ENCODE measurements around the gene POT1.

Gene POT1

GRCh38 chr7:124810605-124811004 is 119.0 kb downstream of the POT1 start:
- no peak for DNase-seq (ENCODE audit: extremely low read depth in 1 of 2, low read depth in 1 of 2)

GRCh38 chr7:124808206-124808605 is 121.4 kb downstream of the POT1 start:
- no peak for DNase-seq (ENCODE audit: extremely low read depth in 1 of 2, low read depth in 1 of 2)

DNA sequence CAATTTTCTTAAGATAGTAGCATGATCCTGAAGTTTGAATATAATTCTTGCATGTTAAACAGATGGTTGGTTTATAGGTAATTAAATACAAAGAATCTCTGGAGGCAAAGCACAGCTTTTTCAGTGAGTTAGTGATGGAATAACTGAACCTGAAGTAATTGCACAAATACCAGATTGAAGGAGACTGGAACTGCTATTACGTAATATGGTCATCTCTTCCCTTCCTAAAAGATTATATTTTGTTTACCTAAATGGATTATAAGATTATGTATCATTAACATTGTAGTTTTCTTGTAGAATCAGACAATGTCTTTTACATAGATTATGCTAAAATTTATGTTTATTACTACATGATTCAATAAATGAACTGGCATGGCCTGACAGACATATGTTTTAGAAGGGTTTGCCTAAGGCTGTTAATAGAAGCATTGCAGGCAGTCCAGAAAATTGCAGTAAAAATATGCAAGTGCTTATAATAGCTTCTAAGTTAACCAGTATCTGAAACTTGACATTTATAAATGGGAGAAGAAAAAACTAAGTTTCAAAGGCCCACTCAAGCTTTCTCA is 128.2 kb downstream of the POT1 start:
- no peak for DNase-seq (ENCODE audit: extremely low read depth in 1 of 2, low read depth in 1 of 2)

- DNase-seq (ENCODE audit: extremely low read depth in 1 of 2, low read depth in 1 of 2): no peak
Measured at GRCh38 chr7:124800386-124800785, 129.2 kb downstream of the POT1 start.

DNA sequence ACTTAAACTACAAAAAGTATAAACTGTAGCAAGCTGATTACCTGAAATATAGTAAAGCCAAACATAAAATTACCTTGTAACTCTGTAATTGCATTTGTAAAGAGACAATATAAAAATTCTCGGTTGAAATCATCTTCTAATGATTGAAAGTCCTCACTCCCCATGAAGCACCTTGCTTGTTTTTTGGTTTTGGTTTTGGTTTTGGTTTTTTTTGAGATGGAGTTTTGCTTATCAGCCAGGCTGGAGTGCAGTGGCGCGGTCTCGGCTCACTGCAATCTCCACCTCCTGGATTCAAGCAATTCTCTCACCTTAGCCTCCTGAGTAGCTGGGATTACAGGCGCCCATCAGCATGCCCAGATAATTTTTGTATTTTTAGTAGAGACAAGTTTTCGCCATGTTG is 130.2 kb downstream of the POT1 start:
- DNase-seq (ENCODE audit: extremely low read depth in 1 of 2, low read depth in 1 of 2): no peak

- DNase-seq (ENCODE audit: extremely low read depth in 1 of 2, low read depth in 1 of 2): no peak
Measured at GRCh38 chr7:124796771-124797170, 132.9 kb downstream of the POT1 start.

GRCh38 chr7:124792696-124793095 is 136.9 kb downstream of the POT1 start:
- DNase-seq (ENCODE audit: extremely low read depth in 1 of 2, low read depth in 1 of 2): no peak

DNA sequence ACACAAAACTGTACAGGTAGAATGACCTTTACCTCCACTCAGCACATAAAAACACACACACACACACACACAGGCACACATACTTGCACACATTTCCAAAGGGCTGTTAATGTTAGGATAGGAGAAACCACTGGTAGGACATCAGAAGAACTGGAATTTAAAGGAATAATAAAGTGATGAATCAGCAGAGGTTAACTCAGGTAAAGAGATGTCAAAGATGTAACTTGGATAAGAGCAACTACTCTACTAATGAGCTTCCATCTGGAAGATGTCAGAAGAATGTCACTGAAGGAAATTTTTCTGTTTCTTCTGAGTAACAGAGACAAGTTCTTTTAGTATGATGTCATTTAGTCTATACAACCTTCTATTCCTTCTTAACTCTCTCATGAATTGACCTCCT is 137.6 kb downstream of the POT1 start:
- no peak for DNase-seq (ENCODE audit: extremely low read depth in 1 of 2, low read depth in 1 of 2)

DNA sequence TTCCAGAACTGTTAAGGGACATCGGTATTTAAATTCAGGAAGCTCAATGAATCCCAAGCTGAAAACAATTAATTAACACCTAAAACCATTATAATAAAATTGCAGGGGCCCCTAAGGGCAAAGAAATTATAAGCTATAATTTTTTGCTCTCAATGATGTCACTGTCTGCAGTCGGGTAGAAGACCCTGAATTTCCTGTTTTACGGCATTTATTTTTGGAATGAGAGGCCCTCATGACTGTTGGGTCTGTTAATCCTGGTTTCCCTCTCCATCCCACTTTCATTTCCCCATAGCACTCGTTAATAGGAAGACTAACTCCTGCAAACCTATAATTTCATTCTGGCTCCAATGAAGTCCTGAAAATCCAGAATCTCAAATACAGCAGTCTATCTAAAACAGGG is 138.2 kb downstream of the POT1 start:
- no peak for DNase-seq (ENCODE audit: extremely low read depth in 1 of 2, low read depth in 1 of 2)

DNA sequence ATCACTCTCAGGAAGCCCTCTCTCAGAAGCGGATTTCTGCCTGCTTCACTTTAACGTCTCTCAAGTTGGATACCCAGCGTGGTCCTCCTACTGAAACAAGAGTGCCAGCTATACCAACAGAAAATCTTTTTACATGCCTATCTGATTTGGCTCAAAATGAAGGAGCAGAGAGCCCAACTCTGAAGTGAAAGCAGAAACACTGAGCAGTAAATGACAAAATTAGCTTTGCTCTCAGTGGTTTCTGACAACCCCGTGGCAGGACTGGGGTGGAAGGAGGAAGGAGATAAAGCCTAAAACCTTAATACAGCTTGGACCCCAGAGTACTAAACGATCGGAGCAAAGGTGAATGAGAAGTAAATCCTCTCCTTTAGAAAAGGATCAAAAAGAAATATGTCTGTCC is 139.0 kb downstream of the POT1 start:
- DNase-seq (ENCODE audit: extremely low read depth in 1 of 2, low read depth in 1 of 2): no peak

- DNase-seq (ENCODE audit: extremely low read depth in 1 of 2, low read depth in 1 of 2): no peak
Measured at GRCh38 chr7:124785994-124786393, 143.6 kb downstream of the POT1 start.

GRCh38 chr7:124784879-124785818 is 144.5 kb downstream of the POT1 start:
- no peak for DNase-seq (ENCODE audit: extremely low read depth in 1 of 2, low read depth in 1 of 2)

- no peak for DNase-seq (ENCODE audit: extremely low read depth in 1 of 2, low read depth in 1 of 2)
Measured at GRCh38 chr7:124783271-124783670, 146.4 kb downstream of the POT1 start.

DNA sequence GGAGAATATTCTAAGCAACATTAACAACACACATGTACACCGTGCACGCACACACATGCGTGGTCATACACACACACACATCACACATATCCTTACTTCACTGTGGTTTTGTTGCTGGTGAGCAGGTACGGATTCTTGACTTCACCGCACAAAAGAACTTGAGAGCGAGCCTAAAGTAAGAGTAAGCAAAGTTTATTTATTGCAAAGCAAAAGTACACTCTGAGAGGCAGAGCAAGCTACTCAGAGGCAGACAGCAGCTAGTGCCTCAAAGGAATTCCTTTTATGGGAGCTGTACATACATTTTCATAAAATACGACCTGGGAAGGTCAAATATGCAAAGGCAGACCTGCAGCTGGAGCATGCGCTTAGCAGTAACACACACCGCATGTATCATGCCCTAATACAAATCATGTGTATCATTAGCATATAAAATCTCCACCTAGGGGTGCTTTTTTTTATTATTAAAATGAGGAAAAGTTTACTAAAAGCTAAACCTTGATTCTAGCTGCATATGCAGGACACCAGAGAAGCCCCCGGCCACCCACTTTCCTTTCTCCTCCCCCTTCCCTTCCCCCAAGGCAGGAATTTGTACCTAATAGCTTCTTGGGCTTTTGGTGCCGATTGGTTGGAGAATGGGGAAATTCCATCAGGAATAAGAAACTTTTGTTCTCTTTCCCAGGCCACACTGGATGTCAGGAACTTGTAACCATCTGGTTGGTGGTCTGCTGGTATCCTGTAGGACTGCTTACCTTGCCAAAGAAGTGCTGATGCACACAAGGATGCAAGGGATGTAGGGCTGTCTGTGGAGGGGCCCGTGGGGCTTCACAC is 147.5 kb downstream of the POT1 start:
- DNase-seq (ENCODE audit: extremely low read depth in 1 of 2, low read depth in 1 of 2): no peak

DNA sequence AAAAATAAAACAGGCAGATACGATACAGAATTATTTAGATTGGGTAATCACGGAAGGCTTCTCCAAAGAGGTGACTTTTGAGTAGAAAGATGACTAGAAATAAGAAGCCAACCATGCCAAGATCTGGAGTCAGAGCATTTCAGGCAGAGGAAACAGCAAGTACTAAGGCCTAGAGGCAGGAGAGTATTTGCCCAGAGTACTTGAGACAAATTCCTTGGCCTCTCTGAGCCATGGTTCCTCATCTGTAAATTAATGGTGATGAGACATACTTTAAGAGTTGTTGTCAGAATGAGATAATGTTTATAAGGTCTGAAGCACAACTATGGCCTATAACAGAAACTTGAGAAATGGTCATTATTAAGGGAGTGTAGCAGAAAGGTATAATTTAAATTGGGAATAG is 148.2 kb downstream of the POT1 start:
- no peak for DNase-seq (ENCODE audit: extremely low read depth in 1 of 2, low read depth in 1 of 2)

DNA sequence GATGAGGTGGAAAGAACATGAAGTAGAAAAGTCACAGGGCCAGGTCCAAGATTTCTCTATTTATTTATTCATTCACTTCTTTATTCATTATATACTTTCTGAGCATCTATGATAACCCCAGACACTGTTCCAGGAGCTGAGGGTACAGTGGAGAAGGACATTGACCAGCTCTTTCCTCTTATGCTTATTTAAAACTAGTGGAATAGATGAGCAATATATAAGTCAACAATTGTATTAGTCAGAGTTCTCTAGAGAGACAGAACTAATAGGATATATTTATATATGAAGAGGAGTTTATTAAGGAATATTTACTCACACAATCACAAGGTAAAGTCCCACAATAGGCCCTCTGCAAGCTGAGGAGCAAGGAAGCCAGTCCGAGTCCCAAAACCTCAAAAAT is 149.0 kb downstream of the POT1 start:
- no peak for DNase-seq (ENCODE audit: extremely low read depth in 1 of 2, low read depth in 1 of 2)

- no peak for DNase-seq (ENCODE audit: extremely low read depth in 1 of 2, low read depth in 1 of 2)
Measured at GRCh38 chr7:124780056-124780455, 149.6 kb downstream of the POT1 start.

- DNase-seq (ENCODE audit: extremely low read depth in 1 of 2, low read depth in 1 of 2): no peak
Measured at GRCh38 chr7:124779620-124780019, 150.0 kb downstream of the POT1 start.

DNA sequence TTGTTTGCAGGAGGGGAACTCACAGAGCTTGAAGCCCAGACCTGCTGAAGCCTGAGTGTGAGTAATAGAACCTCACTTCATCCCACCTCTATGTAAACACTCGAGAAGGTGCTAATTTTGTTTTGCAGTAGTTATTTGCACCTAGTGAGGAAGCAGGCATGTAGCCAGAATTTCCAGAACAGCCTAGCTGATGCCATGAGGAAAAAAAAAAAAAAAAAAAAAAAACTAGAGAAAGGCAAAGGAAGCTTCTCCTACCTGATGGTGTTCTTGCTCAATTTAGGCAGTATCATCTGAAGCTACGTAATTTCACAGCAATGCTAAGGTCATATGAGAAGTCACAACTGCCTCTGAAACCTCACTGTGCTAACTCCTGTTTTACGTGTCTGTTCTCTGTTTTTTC is 150.4 kb downstream of the POT1 start:
- DNase-seq (ENCODE audit: extremely low read depth in 1 of 2, low read depth in 1 of 2): no peak

- no peak for DNase-seq (ENCODE audit: extremely low read depth in 1 of 2, low read depth in 1 of 2)
Measured at GRCh38 chr7:124777268-124777667, 152.4 kb downstream of the POT1 start.

- DNase-seq (ENCODE audit: extremely low read depth in 1 of 2, low read depth in 1 of 2): no peak
Measured at GRCh38 chr7:124776153-124776552, 153.5 kb downstream of the POT1 start.

DNA sequence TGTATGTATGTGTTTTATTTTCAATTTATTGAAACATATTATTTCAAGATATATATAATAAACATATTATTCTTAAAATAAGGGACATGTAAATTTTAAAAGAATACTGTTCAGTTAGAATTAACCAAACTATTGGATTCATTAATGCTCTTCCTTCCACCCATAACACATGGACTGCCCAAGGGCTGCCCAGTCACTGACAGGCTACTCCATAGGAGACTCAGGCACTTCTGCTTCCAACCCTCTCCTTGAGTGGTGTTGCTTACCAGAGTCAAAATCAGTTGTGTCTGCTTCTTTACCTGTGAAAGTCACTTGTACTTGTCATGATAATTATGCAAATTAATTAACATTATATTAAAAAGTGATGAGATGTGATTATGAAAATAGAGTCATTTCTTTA is 154.2 kb downstream of the POT1 start:
- DNase-seq (ENCODE audit: extremely low read depth in 1 of 2, low read depth in 1 of 2): no peak
